ENCODE results near the gene BRD1.
"Not testable (repeated sequence)": the region's sequence is repeated elsewhere in the genome, so short reads cannot be mapped to it uniquely, and the experiment has no call there.

Gene BRD1

GRCh38 chr22:49786976-49787706 is 40.5 kb downstream of the BRD1 start:
- no peak overlapping the region for H3K27ac ChIP-seq
- no peak for TF ChIP-seq CTCF (conservative IDR thresholded peaks at IDR 0.05)

DNA sequence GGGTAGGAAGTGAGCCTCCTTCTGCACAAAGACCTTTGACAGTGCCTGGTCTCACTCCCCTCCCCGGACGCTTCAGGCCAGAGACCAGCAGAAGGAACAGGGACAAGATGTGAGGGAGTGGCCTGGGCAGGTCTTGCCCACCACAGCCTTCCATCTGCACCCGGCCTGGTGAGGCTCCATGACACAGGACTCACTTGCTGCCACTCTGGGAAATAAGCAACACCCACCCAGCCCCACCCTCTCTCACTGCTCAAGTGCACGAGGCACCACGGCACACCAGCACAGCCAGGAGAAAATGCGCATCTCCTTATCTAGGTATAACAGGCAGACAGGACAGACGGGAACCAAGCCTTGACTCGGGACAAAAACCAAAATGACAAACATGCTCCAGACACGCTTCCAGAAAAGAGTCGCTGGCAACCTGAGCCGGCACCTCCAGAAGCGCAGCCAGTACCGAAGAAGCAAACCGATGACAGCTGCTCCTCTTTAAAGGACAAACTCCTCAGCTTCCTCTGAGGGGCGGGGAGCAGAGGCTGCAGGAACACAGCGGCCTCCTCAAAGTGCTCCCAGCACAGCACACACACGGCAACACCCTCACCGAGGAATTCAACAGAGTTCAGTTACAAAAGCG is 41.7 kb downstream of the BRD1 start:
- TF ChIP-seq CTCF (conservative IDR thresholded peaks at IDR 0.05) = no peak
- H3K27ac ChIP-seq = no peak overlapping the region

DNA sequence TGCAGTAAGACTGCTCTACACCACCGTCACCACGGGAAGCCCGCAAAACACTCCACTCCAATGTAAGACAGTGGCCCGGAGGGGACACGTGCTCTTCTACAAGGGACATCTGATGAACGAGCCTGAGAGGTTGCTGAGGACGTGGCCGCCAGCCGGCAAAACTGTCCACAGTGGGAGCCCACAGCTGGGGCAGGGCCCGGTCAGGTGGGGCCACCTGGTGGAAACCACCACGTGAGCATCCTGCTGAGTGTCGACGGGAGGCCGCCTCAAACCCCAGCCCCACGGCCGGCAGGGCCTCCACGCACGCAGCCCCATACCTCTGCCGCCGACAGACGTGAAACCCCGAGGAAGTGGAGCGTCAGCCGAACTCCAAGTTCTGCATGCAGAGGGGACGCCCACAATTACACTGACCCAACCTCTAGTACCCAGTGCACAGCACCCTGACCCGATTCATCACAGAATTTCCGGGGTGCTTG is 42.6 kb downstream of the BRD1 start:
- H3K27ac ChIP-seq = no peak overlapping the region
- no peak for TF ChIP-seq CTCF (conservative IDR thresholded peaks at IDR 0.05)

DNA sequence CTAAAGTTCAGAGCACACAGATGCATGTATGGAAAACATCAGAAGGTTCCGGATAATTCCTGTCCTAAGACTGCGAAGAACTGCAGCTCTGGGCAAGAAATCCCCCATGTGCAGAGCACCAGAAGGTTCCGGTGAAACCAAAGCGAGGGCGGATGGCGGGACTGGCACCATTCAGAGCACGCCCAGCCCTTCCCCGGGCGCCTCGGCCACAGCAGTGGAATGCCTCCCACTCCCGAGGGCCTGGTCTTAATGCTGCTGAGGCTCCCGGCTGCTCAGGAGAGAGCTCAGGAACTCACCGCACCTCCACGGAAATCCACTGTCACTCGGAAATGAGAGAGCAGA is 43.1 kb downstream of the BRD1 start:
- no peak for TF ChIP-seq CTCF (conservative IDR thresholded peaks at IDR 0.05)
- H3K27ac ChIP-seq = no peak overlapping the region

DNA sequence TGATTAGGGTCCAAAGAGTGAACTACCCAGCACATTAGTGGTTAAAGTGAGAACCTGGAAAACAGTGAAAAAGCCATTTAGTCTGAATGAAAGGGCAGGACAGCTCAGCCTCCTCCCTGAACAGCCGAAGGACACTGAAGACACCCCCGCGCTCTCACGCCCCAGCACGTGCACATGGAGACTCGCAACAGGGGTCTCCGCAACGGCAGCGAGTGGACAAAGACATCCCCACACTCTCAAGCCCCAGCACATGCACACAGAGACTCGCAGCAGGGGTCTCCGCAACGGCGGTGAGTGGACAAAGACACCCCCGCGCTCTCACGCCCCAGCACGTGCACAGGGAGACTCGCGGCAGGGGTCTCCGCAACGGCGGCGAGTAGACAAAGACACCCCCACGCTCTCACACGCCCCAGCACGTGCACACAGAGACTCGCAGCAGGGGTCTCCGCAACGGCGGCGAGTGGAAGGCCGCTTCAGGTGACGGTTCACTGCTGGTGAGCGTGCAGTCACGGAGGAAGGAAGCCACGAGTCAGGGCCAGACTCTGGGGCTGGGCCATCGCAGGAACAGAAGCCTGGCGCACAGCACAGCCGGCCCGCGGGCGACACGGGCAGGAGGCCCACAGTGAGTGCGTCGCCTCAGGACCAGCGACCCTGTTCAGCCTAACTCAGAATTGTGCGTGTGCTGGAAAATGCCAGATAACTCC is 43.6 kb downstream of the BRD1 start:
- no peak overlapping the region for H3K27ac ChIP-seq

GRCh38 chr22:49783036-49783746 is 44.5 kb downstream of the BRD1 start:
- TF ChIP-seq CTCF (conservative IDR thresholded peaks at IDR 0.05) = no peak
- no peak overlapping the region for H3K27ac ChIP-seq

More for the DNA sequence above, 43.6 kb downstream of the BRD1 start:
- TF ChIP-seq CTCF (conservative IDR thresholded peaks at IDR 0.05) = no peak

DNA sequence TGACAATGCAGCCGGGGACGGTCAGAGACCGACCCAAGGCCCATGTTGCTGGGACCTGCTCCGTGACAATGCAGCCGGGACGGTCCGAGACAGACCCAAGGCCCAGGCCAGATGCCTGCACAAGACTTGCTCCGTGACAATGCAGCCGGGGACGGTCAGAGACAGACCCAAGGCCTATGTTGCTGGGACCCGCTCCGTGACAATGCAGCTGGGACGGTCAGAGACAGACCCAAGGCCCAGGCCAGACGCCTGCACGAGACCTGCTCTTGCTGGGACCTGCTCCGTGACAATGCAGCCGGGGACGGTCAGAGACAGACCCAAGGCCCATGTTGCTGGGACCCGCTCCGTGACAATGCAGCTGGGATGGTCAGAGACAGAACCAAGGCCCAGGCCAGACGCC is 45.8 kb downstream of the BRD1 start:
- not testable (repeated sequence) for H3K27ac ChIP-seq
